ENCODE data around the gene MYO1G. TPM values are rescaled to one million over a fixed set of nuclear protein-coding genes. Genes with fewer than 3 reads are reported as not detected.

The MYO1G gene
- 0.55 and 0.57 TPM in 2 replicates for total RNA-seq (2021)
- long read RNA-seq, partial matches to known transcripts: 0 of 2 reads
- long read RNA-seq, other reads (novel, unspliced or antisense): 2 of 2 reads

DNA sequence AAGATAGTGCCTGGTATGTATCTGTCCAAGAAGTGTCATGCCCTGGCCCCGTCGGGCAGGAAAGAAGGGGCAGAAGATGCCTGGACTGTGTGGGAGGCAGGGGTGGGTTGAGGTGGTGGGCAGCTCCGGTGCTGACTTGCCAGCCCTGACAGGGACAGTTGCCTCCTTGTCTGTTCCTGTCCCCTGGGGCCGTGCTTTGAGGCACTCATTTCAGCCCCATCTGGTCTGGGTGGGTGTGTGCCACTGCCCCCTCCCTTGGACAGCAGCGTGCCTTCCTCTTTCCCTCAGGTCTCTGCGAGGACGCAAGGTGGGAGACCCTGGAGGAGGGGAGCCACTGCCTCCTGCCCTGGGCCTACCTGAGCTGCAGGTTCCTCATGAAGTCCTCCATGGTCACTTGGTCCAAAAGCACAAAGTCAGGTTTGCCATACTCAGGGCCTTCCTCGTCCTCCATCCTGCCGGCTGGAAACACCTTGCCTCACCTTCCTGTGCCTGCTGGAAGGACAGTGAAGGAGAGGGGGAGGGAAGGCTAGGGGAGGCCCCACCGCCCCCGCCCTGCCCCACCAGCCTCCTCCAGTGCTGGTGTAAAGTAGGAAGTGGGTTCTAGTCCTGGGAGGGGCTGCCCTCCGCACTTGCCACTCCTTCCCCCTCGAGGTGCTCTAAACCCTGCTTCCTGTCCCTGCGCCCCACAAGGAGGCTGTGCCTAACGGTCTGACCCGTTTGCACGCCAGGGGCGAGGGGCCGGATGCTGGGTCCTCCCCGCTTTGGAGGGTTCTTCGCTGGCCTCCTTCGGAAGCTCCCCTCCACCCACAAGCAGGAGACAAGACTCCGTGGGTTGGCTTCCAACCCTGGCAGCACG, at the start of gene MYO1G:
Gene MYO1G, minus strand, starts transcription at position 505 of the 856 bp plus-strand sequence. Its CDS starts 54 bp downstream, at position 451.
- no peak for TF ChIP-seq CTCF (conservative IDR thresholded peaks at IDR 0.05)
- Histone ChIP-seq H3K9me3 (ENCODE audit: control insufficient read depth, low read depth, low read length) (no peaks in the 10 kb centered on the region), H2BK12ac (ENCODE audit: insufficient read length, low read depth, low read length) (no peak within 1 kb of the TSS), H3K18ac (ENCODE audit: insufficient read length, low read depth, low read length) (no peak within 1 kb of the TSS), H4K8ac (replicated peaks; ENCODE audit: insufficient read length, low read depth, low read length) (no peak within 1 kb of the TSS), H3K9ac (ENCODE audit: extremely low read depth, insufficient read length, low read length) (no peak within 1 kb of the TSS), H3K27me3 (ENCODE audit: insufficient read depth, low read length) (no peaks in the 10 kb centered on the region), H3K27ac (ENCODE audit: insufficient read length, low read depth, low read length) (no peak within 1 kb of the TSS), H4K5ac (ENCODE audit: insufficient read length, low read depth, low read length) (no peak within 1 kb of the TSS), H2BK15ac (ENCODE audit: low read depth, low read length) (no peak within 1 kb of the TSS), H2BK120ac (ENCODE audit: low read depth, low read length, poor library complexity, severe bottlenecking) (no peak within 1 kb of the TSS), H3T11ph (ENCODE audit: low read length) (no peak within 1 kb of the TSS), H2AK5ac (ENCODE audit: insufficient read length, low read length) (no peak within 1 kb of the TSS), H3K23me2 (ENCODE audit: insufficient read length, low read depth, low read length, poor library complexity, severe bottlenecking) (no peaks in the 10 kb centered on the region), H4K20me1 (ENCODE audit: control insufficient read depth, insufficient read depth, insufficient read length) (no peaks in the 10 kb centered on the region), H3K14ac (ENCODE audit: insufficient read depth, low read length) (no peak within 1 kb of the TSS), H3K4me1 (ENCODE audit: insufficient read depth, low read length) (no peaks in the 10 kb centered on the region), H3K56ac (ENCODE audit: insufficient read length, low read depth, low read length) (no peak within 1 kb of the TSS), H3K4me2 (ENCODE audit: insufficient read depth, insufficient read length, low read length) (no peak within 1 kb of the TSS), H3K23ac (ENCODE audit: insufficient read length, low read depth, low read length) (no peak within 1 kb of the TSS), H3K79me1 (ENCODE audit: insufficient read depth, low read depth, low read length, poor library complexity, severe bottlenecking) (no peaks in the 10 kb centered on the region), H3K4ac (ENCODE audit: low read depth, low read length) (no peak within 1 kb of the TSS), H2BK20ac (ENCODE audit: low read depth, low read length, poor library complexity, severe bottlenecking) (no peak within 1 kb of the TSS), H2BK5ac (ENCODE audit: insufficient read length, low read length) (no peak within 1 kb of the TSS), H4K91ac (ENCODE audit: insufficient read length, low read depth, low read length) (no peak within 1 kb of the TSS), H3K79me2 (ENCODE audit: insufficient read depth, low read length) (no peaks in the 10 kb centered on the region), H2AFZ (ENCODE audit: low read length) (no peak within 1 kb of the TSS)
- Mint-ChIP-seq H3K27me3 (ENCODE audit: low read depth) (no peaks in the 10 kb centered on the region; the same call in 1 of the 2 replicates), H3K36me3 (ENCODE audit: insufficient read depth in 1 of 3, low read depth in 3 of 3) (peaks cover 14 to 52% (median 14%) of the 10 kb centered on the region in 3 experiments), H3K4me3 (no peak within 1 kb of the TSS), H3K9me3 (no peaks in the 10 kb centered on the region; a peak in 1 of 5 replicates), H3K4me1 (no peaks in the 10 kb centered on the region), H3K27ac (peak within 1 kb of the TSS in 2 of 3 experiments; percentile 65 to 66; a peak in 1 of 7 replicates)
- no CpG with 5 or more reads among the region's 24 CpGs for WGBS (ENCODE audit: extremely low coverage, insufficient read length, low lambda C conversion rate)
- no peak for DNase-seq

All from H9 (cell line).